ENCODE data around the gene WDR82. TPM values are rescaled to one million over a fixed set of nuclear protein-coding genes. Genes with fewer than 3 reads are reported as not detected.

The WDR82 gene
- total and polyA plus RNA-seq, 10 of the 15 experiments (the other 5 are each of a cell fraction or from before 2014, with no cell fraction given) = 10.1 to 82.4 (median 48.7) TPM

DNA sequence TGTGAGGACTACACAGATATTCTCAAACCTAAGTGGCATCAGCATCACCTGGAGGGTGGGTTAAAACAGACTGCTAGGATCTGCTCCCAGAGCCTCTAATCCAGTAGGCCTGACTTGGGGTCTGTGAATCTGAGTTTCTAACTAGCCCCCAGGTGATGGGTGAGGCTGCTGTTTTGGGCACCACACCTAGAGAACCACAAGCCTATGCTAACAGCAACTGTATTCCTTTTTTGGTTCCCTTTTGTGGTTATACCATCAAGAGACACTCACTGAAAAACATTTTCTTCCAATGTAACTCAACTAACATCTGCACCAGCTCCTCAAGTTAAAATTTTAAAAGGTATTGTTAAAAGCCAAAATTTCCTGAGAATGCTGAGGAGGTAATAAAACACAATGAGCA, 16.0 kb downstream of the WDR82 start:
- ChIA-PET SMC1A (ENCODE audit: uncharacterized antibody, unreplicated experiment) (no interaction called here), POLR2A (interaction anchor here (1.0 kb wide), 1 partner anchor 10 kb away, joined by 3 read pairs; no protein-coding TSS in a partner anchor), RAD21 (ENCODE audit: unreplicated experiment) (interaction anchor here (0.8 kb wide), 1 partner anchor 22 kb away, joined by 3 read pairs; no protein-coding TSS in a partner anchor), CTCF (interaction anchor here (1.1 to 2.2 kb wide), 5 partner anchors 9 to 43 kb away, joined by 3 to 8 read pairs (median 6); partner anchors contain the start of genes TLR9 and TWF2)
- Histone ChIP-seq H3K27me3 (replicated peaks in 1 of 2; ENCODE audit: control insufficient read depth in 2 of 2, insufficient read depth in 2 of 2, low read length in 1 of 2) (no peaks in the 10 kb centered on the region), H3K79me2 (ENCODE audit: control insufficient read depth, insufficient read depth, low read length) (peaks cover 3% of the 10 kb centered on the region), H3K27ac (ENCODE audit: control insufficient read depth, insufficient read depth) (no peak overlapping the region), H3K9me3 (replicated peaks; ENCODE audit: control insufficient read depth, insufficient read depth, low read length) (no peaks in the 10 kb centered on the region), H3K36me3 (ENCODE audit: control insufficient read depth in 2 of 2, insufficient read depth in 2 of 2, low read length in 1 of 2) (peaks cover 9 to 51% of the 10 kb centered on the region in 2 experiments), H4K20me1 (ENCODE audit: control insufficient read depth, insufficient read depth) (no peaks in the 10 kb centered on the region), H3K4me3 (no peak overlapping the region), H3K4me2 (ENCODE audit: control insufficient read depth, insufficient read depth) (no peak overlapping the region), H2AFZ (ENCODE audit: control insufficient read depth, low read depth, low read length) (no peak overlapping the region), H3K4me1 (ENCODE audit: control insufficient read depth, insufficient read depth, low read length) (peaks cover 5% of the 10 kb centered on the region), H3K9ac (ENCODE audit: control insufficient read depth, insufficient read depth, low read length) (no peak overlapping the region)
- in situ Hi-C loops (cut with MboI) = no loop called here
- TF ChIP-seq, protein P1, sequence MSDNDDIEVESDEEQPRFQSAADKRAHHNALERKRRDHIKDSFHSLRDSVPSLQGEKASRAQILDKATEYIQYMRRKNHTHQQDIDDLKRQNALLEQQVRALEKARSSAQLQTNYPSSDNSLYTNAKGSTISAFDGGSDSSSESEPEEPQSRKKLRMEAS (IDR thresholded peaks at IDR 0.05; ENCODE audit: low read depth, low read length) = no peak
- TF ChIP-seq, protein P2, sequence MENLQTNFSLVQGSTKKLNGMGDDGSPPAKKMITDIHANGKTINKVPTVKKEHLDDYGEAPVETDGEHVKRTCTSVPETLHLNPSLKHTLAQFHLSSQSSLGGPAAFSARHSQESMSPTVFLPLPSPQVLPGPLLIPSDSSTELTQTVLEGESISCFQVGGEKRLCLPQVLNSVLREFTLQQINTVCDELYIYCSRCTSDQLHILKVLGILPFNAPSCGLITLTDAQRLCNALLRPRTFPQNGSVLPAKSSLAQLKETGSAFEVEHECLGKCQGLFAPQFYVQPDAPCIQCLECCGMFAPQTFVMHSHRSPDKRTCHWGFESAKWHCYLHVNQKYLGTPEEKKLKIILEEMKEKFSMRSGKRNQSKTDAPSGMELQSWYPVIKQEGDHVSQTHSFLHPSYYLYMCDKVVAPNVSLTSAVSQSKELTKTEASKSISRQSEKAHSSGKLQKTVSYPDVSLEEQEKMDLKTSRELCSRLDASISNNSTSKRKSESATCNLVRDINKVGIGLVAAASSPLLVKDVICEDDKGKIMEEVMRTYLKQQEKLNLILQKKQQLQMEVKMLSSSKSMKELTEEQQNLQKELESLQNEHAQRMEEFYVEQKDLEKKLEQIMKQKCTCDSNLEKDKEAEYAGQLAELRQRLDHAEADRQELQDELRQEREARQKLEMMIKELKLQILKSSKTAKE (IDR thresholded peaks at IDR 0.05; ENCODE audit: low read depth, poor library complexity, severe bottlenecking) = no peak
- TF ChIP-seq, protein P3, sequence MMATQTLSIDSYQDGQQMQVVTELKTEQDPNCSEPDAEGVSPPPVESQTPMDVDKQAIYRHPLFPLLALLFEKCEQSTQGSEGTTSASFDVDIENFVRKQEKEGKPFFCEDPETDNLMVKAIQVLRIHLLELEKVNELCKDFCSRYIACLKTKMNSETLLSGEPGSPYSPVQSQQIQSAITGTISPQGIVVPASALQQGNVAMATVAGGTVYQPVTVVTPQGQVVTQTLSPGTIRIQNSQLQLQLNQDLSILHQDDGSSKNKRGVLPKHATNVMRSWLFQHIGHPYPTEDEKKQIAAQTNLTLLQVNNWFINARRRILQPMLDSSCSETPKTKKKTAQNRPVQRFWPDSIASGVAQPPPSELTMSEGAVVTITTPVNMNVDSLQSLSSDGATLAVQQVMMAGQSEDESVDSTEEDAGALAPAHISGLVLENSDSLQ (IDR thresholded peaks at IDR 0.05) = no peak
- TF ChIP-seq SP1 (IDR thresholded peaks at IDR 0.05; ENCODE audit: low read depth, low read length) = no peak
- TF ChIP-seq, protein P4, sequence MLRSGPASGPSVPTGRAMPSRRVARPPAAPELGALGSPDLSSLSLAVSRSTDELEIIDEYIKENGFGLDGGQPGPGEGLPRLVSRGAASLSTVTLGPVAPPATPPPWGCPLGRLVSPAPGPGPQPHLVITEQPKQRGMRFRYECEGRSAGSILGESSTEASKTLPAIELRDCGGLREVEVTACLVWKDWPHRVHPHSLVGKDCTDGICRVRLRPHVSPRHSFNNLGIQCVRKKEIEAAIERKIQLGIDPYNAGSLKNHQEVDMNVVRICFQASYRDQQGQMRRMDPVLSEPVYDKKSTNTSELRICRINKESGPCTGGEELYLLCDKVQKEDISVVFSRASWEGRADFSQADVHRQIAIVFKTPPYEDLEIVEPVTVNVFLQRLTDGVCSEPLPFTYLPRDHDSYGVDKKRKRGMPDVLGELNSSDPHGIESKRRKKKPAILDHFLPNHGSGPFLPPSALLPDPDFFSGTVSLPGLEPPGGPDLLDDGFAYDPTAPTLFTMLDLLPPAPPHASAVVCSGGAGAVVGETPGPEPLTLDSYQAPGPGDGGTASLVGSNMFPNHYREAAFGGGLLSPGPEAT (IDR thresholded peaks at IDR 0.05; ENCODE audit: low read depth) = no peak
- no peak for TF ChIP-seq TBL1XR1 (IDR thresholded peaks at IDR 0.05; ENCODE audit: low read depth, low read length)
- no peak for TF ChIP-seq HCFC1 (IDR thresholded peaks at IDR 0.05; ENCODE audit: low read length)
- DNase-seq (ENCODE audit: low read depth, low spot score) (no peak), ATAC-seq (no peak; the same call in 2 of the 3 replicates), FAIRE-seq (no peak)
- intact Hi-C loops (cut with micrococcal nuclease; ENCODE audit: unreplicated experiment) = no loop called here
- no TSS peak for BruUV-seq (replicated peaks)
